OCI-LY1 (cell line): ENCODE data around the gene OR2V2.

Experiments used
- H2AFZ ChIP-seq: fragments of 200-600 bp; sonication (generic), shearing (Covaris generic); 2 replicates; pipeline ENCODE4 v1.6.0; 2014; ENCODE audit warnings: antibody characterized with exemption, mild to moderate bottlenecking, low read length
- H3F3A ChIP-seq: fragments of 200-600 bp; sonication (generic), shearing (Covaris generic); 2 replicates; pipeline ENCODE4 v1.6.0; 2014; ENCODE audit warnings: mild to moderate bottlenecking, antibody characterized with exemption, low read length, moderate library complexity; ENCODE audit not compliant: insufficient read depth
- H3K27ac ChIP-seq: fragments of 200-600 bp; sonication (generic); 2 replicates; pipeline ENCODE4 v1.5.1; 2014; ENCODE audit warnings: low read length, mixed run types, mild to moderate bottlenecking, low read depth; ENCODE audit not compliant: poor library complexity, severe bottlenecking
- H3K27me3 ChIP-seq: fragments of 200-600 bp; sonication (generic); 2 replicates; pipeline ENCODE4 v1.6.0; 2014; ENCODE audit warnings: antibody characterized with exemption, mild to moderate bottlenecking, low read length, moderate library complexity; ENCODE audit not compliant: insufficient read depth
- H3K36me3 ChIP-seq: fragments of 200-600 bp; sonication (generic); 2 replicates; pipeline ENCODE4 v1.6.1; 2014; ENCODE audit warnings: mild to moderate bottlenecking, antibody characterized with exemption, low read length, moderate library complexity, mixed read lengths; ENCODE audit not compliant: insufficient read depth
- H3K4me1 ChIP-seq: fragments of 200-600 bp; sonication (generic); 2 replicates; pipeline ENCODE4 v1.5.1; 2014; ENCODE audit warnings: mild to moderate bottlenecking, low read length, moderate library complexity; ENCODE audit not compliant: insufficient read depth, severe bottlenecking
- H3K4me2 ChIP-seq: fragments of 200-600 bp; sonication (generic), shearing (Covaris generic); 2 replicates; pipeline ENCODE4 v1.6.1; 2014; ENCODE audit warnings: low read length
- H3K4me3 ChIP-seq: fragments of 200-600 bp; sonication (generic); 2 replicates; pipeline ENCODE4 v1.5.1; 2014; ENCODE audit warnings: low read length, low read depth, mild to moderate bottlenecking, mixed read lengths; ENCODE audit not compliant: poor library complexity, severe bottlenecking
- H3K79me2 ChIP-seq: fragments of 200-600 bp; shearing (Covaris generic); 2 replicates; pipeline ENCODE4 v1.6.1; 2016; ENCODE audit warnings: mixed run types, low read length, mixed read lengths; ENCODE audit not compliant: insufficient read depth
- H3K9ac ChIP-seq: fragments of 200-600 bp; sonication (generic), shearing (Covaris generic); 2 replicates; pipeline ENCODE4 v1.6.1; 2014; ENCODE audit warnings: mild to moderate bottlenecking, low read length, mixed read lengths
- H3K9me2 ChIP-seq: fragments of 200-600 bp; sonication (generic), shearing (Covaris generic); 2 replicates; pipeline ENCODE4 v1.6.1; 2014; ENCODE audit warnings: low read depth, mild to moderate bottlenecking, low read length, mixed read lengths
- H3K9me3 ChIP-seq: fragments of 200-600 bp; shearing (Covaris generic); 2 replicates; pipeline ENCODE4 v1.6.1; 2014; ENCODE audit warnings: low read length, mixed read lengths
- H4K20me1 ChIP-seq: fragments of 200-600 bp; sonication (generic), shearing (Covaris generic); 2 replicates; pipeline ENCODE4 v1.6.0; 2016; ENCODE audit warnings: mild to moderate bottlenecking, low read length; ENCODE audit not compliant: insufficient read depth
- CTCF ChIP-seq: fragments of 200-600 bp; sonication (generic), shearing (Covaris generic); IDR thresholded peaks from 2 replicates; pipeline ENCODE4 v1.5.1; 2017; ENCODE audit warnings: mild to moderate bottlenecking, antibody characterized with exemption, low read length, moderate library complexity, mixed read lengths
- EZH2 ChIP-seq: fragments of 200-600 bp; sonication (generic), shearing (Covaris generic); IDR thresholded peaks from 2 replicates; pipeline ENCODE4 v1.8.0; 2017; ENCODE audit warnings: borderline replicate concordance, mixed run types, mild to moderate bottlenecking, antibody characterized with exemption, low read length, moderate library complexity, mixed read lengths

The OR2V2 gene

GRCh38 chr5:181181650-181182565 lies 34.5 kb downstream of the OR2V2 start:
- Histone ChIP-seq H3K4me2 (peak overlapping the region; percentile 39; the same call in 1 of the 2 replicates), H3K9me3 (no peaks in the 10 kb centered on the region), H3K36me3 (no peaks in the 10 kb centered on the region), H3K9me2 (no peaks in the 10 kb centered on the region), H2AFZ (no peak overlapping the region), H3K27me3 (no peaks in the 10 kb centered on the region), H3F3A (peaks cover 15% of the 10 kb centered on the region), H3K9ac (no peak overlapping the region), H3K4me3 (no peak overlapping the region), H4K20me1 (no peaks in the 10 kb centered on the region), H3K79me2 (no peaks in the 10 kb centered on the region), H3K27ac (no peak overlapping the region), H3K4me1 (peaks cover 28% of the 10 kb centered on the region)
- TF ChIP-seq EZH2 (no peak), CTCF (peak; percentile 97)

- Histone ChIP-seq H4K20me1 (no peaks in the 10 kb centered on the region), H3K4me1 (peaks cover 35% of the 10 kb centered on the region), H3F3A (peaks cover 19% of the 10 kb centered on the region), H3K9me2 (no peaks in the 10 kb centered on the region), H3K4me3 (peak overlapping the region; percentile 1), H3K27ac (no peak overlapping the region), H3K79me2 (no peaks in the 10 kb centered on the region), H2AFZ (no peak overlapping the region), H3K36me3 (no peaks in the 10 kb centered on the region), H3K4me2 (peak overlapping the region; percentile 39; the same call in 1 of the 2 replicates), H3K9ac (no peak overlapping the region), H3K9me3 (no peaks in the 10 kb centered on the region), H3K27me3 (no peaks in the 10 kb centered on the region)
- TF ChIP-seq EZH2 (no peak), CTCF (no peak)
These were observed 35.3 kb downstream of the OR2V2 start for GRCh38 chr5:181182651-181183050.

- Histone ChIP-seq H3K4me1 (peaks cover 38% of the 10 kb centered on the region), H3F3A (peaks cover 19% of the 10 kb centered on the region), H3K36me3 (no peaks in the 10 kb centered on the region), H3K4me2 (peak overlapping the region; percentile 77), H3K9ac (no peak overlapping the region; the same call in 1 of the 2 replicates), H3K27ac (peak overlapping the region; percentile 8), H3K27me3 (no peaks in the 10 kb centered on the region), H3K9me3 (no peaks in the 10 kb centered on the region), H2AFZ (no peak overlapping the region), H3K4me3 (peak overlapping the region; percentile 61), H4K20me1 (no peaks in the 10 kb centered on the region), H3K79me2 (no peaks in the 10 kb centered on the region), H3K9me2 (no peaks in the 10 kb centered on the region)
- TF ChIP-seq CTCF (no peak), EZH2 (no peak)
These were observed 37.4 kb downstream of the OR2V2 start for GRCh38 chr5:181184845-181185216.
